ENCODE measurements around the gene MRTFA. TPM values are rescaled to one million over a fixed set of nuclear protein-coding genes. Genes with fewer than 3 reads are reported as not detected.
"Not testable (repeated sequence)": the region's sequence is repeated elsewhere in the genome, so short reads cannot be mapped to it uniquely, and the experiment has no call there.

Gene MRTFA
- total RNA-seq, 2 experiments from 2014 or later = 44.1 to 45.5 TPM

- no peak for DNase-seq
- Mint-ChIP-seq H3K27ac (no peak overlapping the region), H3K4me3 (no peak overlapping the region), H3K36me3 (no peaks in the 10 kb centered on the region), H3K9me3 (no peaks in the 10 kb centered on the region), H3K4me1 (ENCODE audit: low read depth) (peaks cover 20% of the 10 kb centered on the region), H3K27me3 (no peaks in the 10 kb centered on the region)
- CTCF ChIA-PET = interaction anchor here (1.8 kb wide), 1 partner anchor 10 kb away, joined by 7 read pairs; no protein-coding TSS in a partner anchor
- POLR2A ChIA-PET = no interaction called here
- intact Hi-C loops (cut with micrococcal nuclease) = no loop called here
Observed at GRCh38 chr22:40673017-40673416, 36.5 kb upstream of the MRTFA start.

- CTCF ChIA-PET = no interaction called here
- no peak overlapping the region for H3K27ac Mint-ChIP-seq
Observed at GRCh38 chr22:40671796-40672360, 35.4 kb upstream of the MRTFA start.

GRCh38 chr22:40671369-40671768 lies 34.9 kb upstream of the MRTFA start:
- peaks cover 23% of the 10 kb centered on the region for H3K4me1 Mint-ChIP-seq (ENCODE audit: low read depth)
- no peak overlapping the region for H3K27ac Mint-ChIP-seq
- intact Hi-C loops (cut with micrococcal nuclease) = no loop called here
- no peaks in the 10 kb centered on the region for H3K27me3 Mint-ChIP-seq
- DNase-seq = no peak
- POLR2A ChIA-PET = interaction anchor here (0.6 kb wide), 1 partner anchor 46 kb away, joined by 4 read pairs; no protein-coding TSS in a partner anchor
- H3K4me3 Mint-ChIP-seq = no peak overlapping the region
- CTCF ChIA-PET = interaction anchor here (0.6 kb wide), 1 partner anchor 276 kb away, joined by 3 read pairs; no protein-coding TSS in a partner anchor
- H3K36me3 Mint-ChIP-seq = no peaks in the 10 kb centered on the region
- no peaks in the 10 kb centered on the region for H3K9me3 Mint-ChIP-seq

More at GRCh38 chr22:40671796-40672360, 35.4 kb upstream of the MRTFA start:
- Mint-ChIP-seq H3K4me3 (no peak overlapping the region), H3K4me1 (ENCODE audit: low read depth) (peaks cover 23% of the 10 kb centered on the region), H3K36me3 (no peaks in the 10 kb centered on the region), H3K27me3 (no peaks in the 10 kb centered on the region), H3K9me3 (no peaks in the 10 kb centered on the region)
- DNase-seq = no peak
- intact Hi-C loops (cut with micrococcal nuclease) = no loop called here
- POLR2A ChIA-PET = interaction anchor here (0.5 kb wide), 1 partner anchor 22 kb away, joined by 3 read pairs; no protein-coding TSS in a partner anchor

GRCh38 chr22:40670058-40670457 lies 33.5 kb upstream of the MRTFA start:
- Mint-ChIP-seq H3K27ac (peak overlapping the region; percentile 81), H3K4me1 (ENCODE audit: low read depth) (peaks cover 23% of the 10 kb centered on the region), H3K27me3 (no peaks in the 10 kb centered on the region), H3K9me3 (no peaks in the 10 kb centered on the region), H3K36me3 (no peaks in the 10 kb centered on the region), H3K4me3 (no peak overlapping the region)
- intact Hi-C loops (cut with micrococcal nuclease) = no loop called here
- ChIA-PET CTCF (interaction anchor here (0.6 to 1.2 kb wide), 3 partner anchors 13 to 90 kb away, joined by 3 to 6 read pairs (median 4); no protein-coding TSS in a partner anchor), POLR2A (interaction anchor here (0.7 to 1.2 kb wide), 3 partner anchors 41 to 188 kb away, joined by 3 read pairs; no protein-coding TSS in a partner anchor)
- DNase-seq = no peak

GRCh38 chr22:40668611-40669411 lies 32.3 kb upstream of the MRTFA start:
- DNase-seq = peak; percentile 45
- Mint-ChIP-seq H3K9me3 (no peaks in the 10 kb centered on the region), H3K4me3 (peak overlapping the region; percentile 6), H3K27ac (peak overlapping the region; percentile 81), H3K27me3 (no peaks in the 10 kb centered on the region), H3K4me1 (ENCODE audit: low read depth) (peaks cover 23% of the 10 kb centered on the region), H3K36me3 (no peaks in the 10 kb centered on the region)
- intact Hi-C loops (cut with micrococcal nuclease) = loop anchor here (1.0 to 2.0 kb wide), 2 partner anchors 14 to 16 kb away; no protein-coding TSS in a partner anchor
- POLR2A ChIA-PET = interaction anchor here (1.2 kb wide), 1 partner anchor 189 kb away, joined by 3 read pairs; no protein-coding TSS in a partner anchor
- CTCF ChIA-PET = interaction anchor here (1.0 to 1.2 kb wide), 3 partner anchors 14 to 231 kb away, joined by 4 to 6 read pairs (median 4); no protein-coding TSS in a partner anchor

- Mint-ChIP-seq H3K36me3 (no peaks in the 10 kb centered on the region), H3K4me1 (ENCODE audit: low read depth) (peaks cover 23% of the 10 kb centered on the region), H3K27me3 (no peaks in the 10 kb centered on the region), H3K9me3 (no peaks in the 10 kb centered on the region), H3K27ac (no peak overlapping the region), H3K4me3 (no peak overlapping the region)
- ChIA-PET CTCF (interaction anchor here (0.6 to 0.7 kb wide), 2 partner anchors 60 to 109 kb away, joined by 3 to 5 read pairs; no protein-coding TSS in a partner anchor), POLR2A (no interaction called here)
- no peak for DNase-seq
- intact Hi-C loops (cut with micrococcal nuclease) = no loop called here
Observed at GRCh38 chr22:40666151-40666848, 29.8 kb upstream of the MRTFA start.

GRCh38 chr22:40665312-40665711 lies 28.8 kb upstream of the MRTFA start:
- no peak for DNase-seq
- ChIA-PET POLR2A (no interaction called here), CTCF (no interaction called here)
- Mint-ChIP-seq H3K27ac (no peak overlapping the region), H3K9me3 (no peaks in the 10 kb centered on the region), H3K4me1 (ENCODE audit: low read depth) (peaks cover 23% of the 10 kb centered on the region), H3K27me3 (no peaks in the 10 kb centered on the region), H3K4me3 (no peak overlapping the region), H3K36me3 (no peaks in the 10 kb centered on the region)
- intact Hi-C loops (cut with micrococcal nuclease) = no loop called here

- DNase-seq = no peak
- intact Hi-C loops (cut with micrococcal nuclease) = no loop called here
- Mint-ChIP-seq H3K36me3 (no peaks in the 10 kb centered on the region), H3K4me1 (ENCODE audit: low read depth) (no peaks in the 10 kb centered on the region), H3K9me3 (no peaks in the 10 kb centered on the region), H3K27me3 (no peaks in the 10 kb centered on the region), H3K4me3 (no peak overlapping the region), H3K27ac (no peak overlapping the region)
- POLR2A ChIA-PET = interaction anchor here (1.3 kb wide), 1 partner anchor 9 kb away, joined by 3 read pairs; no protein-coding TSS in a partner anchor
- CTCF ChIA-PET = interaction anchor here (1.0 to 1.1 kb wide), 2 partner anchors 225 to 261 kb away, joined by 3 read pairs; no protein-coding TSS in a partner anchor
Observed at GRCh38 chr22:40661671-40662070, 25.2 kb upstream of the MRTFA start.

- H3K4me3 Mint-ChIP-seq = no peak overlapping the region
- no peaks in the 10 kb centered on the region for H3K9me3 Mint-ChIP-seq
- no peak overlapping the region for H3K27ac Mint-ChIP-seq
- ChIA-PET POLR2A (no interaction called here), CTCF (no interaction called here)
- no peaks in the 10 kb centered on the region for H3K36me3 Mint-ChIP-seq
- no peaks in the 10 kb centered on the region for H3K27me3 Mint-ChIP-seq
- intact Hi-C loops (cut with micrococcal nuclease) = no loop called here
- H3K4me1 Mint-ChIP-seq (ENCODE audit: low read depth) = no peaks in the 10 kb centered on the region
- DNase-seq = no peak
Observed at GRCh38 chr22:40660730-40661129, 24.2 kb upstream of the MRTFA start.

- no peaks in the 10 kb centered on the region for H3K27me3 Mint-ChIP-seq
- H3K27ac Mint-ChIP-seq = no peak overlapping the region
- no peak overlapping the region for H3K4me3 Mint-ChIP-seq
- intact Hi-C loops (cut with micrococcal nuclease) = no loop called here
- no peak for DNase-seq
- no peaks in the 10 kb centered on the region for H3K36me3 Mint-ChIP-seq
- H3K9me3 Mint-ChIP-seq = no peaks in the 10 kb centered on the region
- ChIA-PET CTCF (interaction anchor here (0.7 kb wide), 1 partner anchor 16 kb away, joined by 4 read pairs; no protein-coding TSS in a partner anchor), POLR2A (no interaction called here)
- H3K4me1 Mint-ChIP-seq (ENCODE audit: low read depth) = no peaks in the 10 kb centered on the region
Observed at GRCh38 chr22:40659166-40659565, 22.6 kb upstream of the MRTFA start.

GRCh38 chr22:40656651-40657050 lies 20.1 kb upstream of the MRTFA start:
- POLR2A ChIA-PET; intact Hi-C loops (cut with micrococcal nuclease); H3K9me3 Mint-ChIP-seq; H3K36me3 Mint-ChIP-seq; H3K27me3 Mint-ChIP-seq; H3K4me3 Mint-ChIP-seq; DNase-seq; H3K27ac Mint-ChIP-seq: not testable (repeated sequence)
- CTCF ChIA-PET = interaction anchor here (2.3 kb wide), 1 partner anchor 10 kb away, joined by 17 read pairs; no protein-coding TSS in a partner anchor
- H3K4me1 Mint-ChIP-seq (ENCODE audit: low read depth) = peaks cover 12% of the 10 kb centered on the region

All from activated CD4-positive, alpha-beta memory T cell treated with anti-CD3 and anti-CD28 coated beads for 36 hours (primary cell).